Measurements from ENCODE around the gene TRMT2B.

DNA sequence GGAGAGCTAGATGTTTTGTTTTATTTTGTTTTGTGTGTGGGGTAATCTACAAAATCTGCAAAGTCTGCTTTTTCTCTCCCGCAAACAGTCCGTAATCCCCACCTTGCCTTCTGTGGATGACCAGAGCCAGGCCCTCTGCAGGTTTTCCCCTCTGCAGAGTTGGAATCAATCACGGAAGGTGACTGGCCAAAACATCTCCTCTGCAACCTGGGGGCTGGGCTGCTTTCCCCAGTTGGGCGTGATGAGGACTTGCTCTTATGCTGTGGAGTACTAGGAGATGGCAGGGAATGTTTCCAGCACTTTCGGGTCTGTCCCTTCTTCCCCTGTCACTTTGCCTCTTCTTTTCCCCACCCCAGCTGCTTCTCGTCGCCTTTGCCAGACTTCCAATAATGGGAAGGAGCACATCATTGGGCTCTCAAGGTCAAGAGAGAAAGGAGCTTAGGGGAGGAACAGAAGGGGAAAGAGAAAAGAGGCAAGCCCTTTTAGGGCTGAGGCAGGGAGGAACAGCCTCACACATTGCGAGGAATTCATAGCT is 27.9 kb upstream of the TRMT2B start:
- TF ChIP-seq POLR2AphosphoS5 (IDR thresholded peaks at IDR 0.05) (no peak), RAD21 (conservative IDR thresholded peaks at IDR 0.05) (no peak), SMC3 (conservative IDR thresholded peaks at IDR 0.05; ENCODE audit: poor library complexity) (no peak)
- TF ChIP-seq, protein P1, sequence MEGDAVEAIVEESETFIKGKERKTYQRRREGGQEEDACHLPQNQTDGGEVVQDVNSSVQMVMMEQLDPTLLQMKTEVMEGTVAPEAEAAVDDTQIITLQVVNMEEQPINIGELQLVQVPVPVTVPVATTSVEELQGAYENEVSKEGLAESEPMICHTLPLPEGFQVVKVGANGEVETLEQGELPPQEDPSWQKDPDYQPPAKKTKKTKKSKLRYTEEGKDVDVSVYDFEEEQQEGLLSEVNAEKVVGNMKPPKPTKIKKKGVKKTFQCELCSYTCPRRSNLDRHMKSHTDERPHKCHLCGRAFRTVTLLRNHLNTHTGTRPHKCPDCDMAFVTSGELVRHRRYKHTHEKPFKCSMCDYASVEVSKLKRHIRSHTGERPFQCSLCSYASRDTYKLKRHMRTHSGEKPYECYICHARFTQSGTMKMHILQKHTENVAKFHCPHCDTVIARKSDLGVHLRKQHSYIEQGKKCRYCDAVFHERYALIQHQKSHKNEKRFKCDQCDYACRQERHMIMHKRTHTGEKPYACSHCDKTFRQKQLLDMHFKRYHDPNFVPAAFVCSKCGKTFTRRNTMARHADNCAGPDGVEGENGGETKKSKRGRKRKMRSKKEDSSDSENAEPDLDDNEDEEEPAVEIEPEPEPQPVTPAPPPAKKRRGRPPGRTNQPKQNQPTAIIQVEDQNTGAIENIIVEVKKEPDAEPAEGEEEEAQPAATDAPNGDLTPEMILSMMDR (IDR thresholded peaks at IDR 0.05; ENCODE audit: poor library complexity, severe bottlenecking) = no peak

Data from neural cell (in vitro differentiated cells).